Thoracic aorta (tissue), 2 donors: ENCODE data around the gene EXOC6B. TPM values are rescaled to one million over a fixed set of nuclear protein-coding genes. Genes with fewer than 3 reads are reported as not detected.

Experiments used
- ATAC-seq: fragments of 150-250 bp; one replicate; pipeline ENCODE4 v1.8.0; 2017; ENCODE audit warnings: low read depth; ENCODE audit not compliant: insufficient number of reproducible peaks, low FRiP score
- DNase-seq: peaks from one replicate; pipeline ENCODE4 v3.0.0-alpha.2; 2020; ENCODE audit warnings: low spot score
- H3K27ac ChIP-seq, 2 donors: fragments of 200-600 bp; sonication (generic); 1 replicate in 1 of 2; 2 replicates in 1 of 2; pipeline ENCODE4 v1.5.1; 2016; ENCODE audit warnings: mild to moderate bottlenecking in 2 of 2, moderate library complexity in 2 of 2
- H3K27me3 ChIP-seq: fragments of 200-600 bp; sonication (generic); replicated peaks from 2 replicates; pipeline ENCODE4 v1.6.0; 2016; ENCODE audit warnings: mild to moderate bottlenecking; ENCODE audit not compliant: insufficient read depth
- H3K36me3 ChIP-seq: fragments of 200-600 bp; sonication (generic); one replicate; pipeline ENCODE4 v1.5.1; 2016
- H3K4me1 ChIP-seq, 2 donors: fragments of 200-600 bp; sonication (generic); 1 replicate in 1 of 2; 2 replicates in 1 of 2; pipeline versions ENCODE4 v1.5.1 to v1.6.0; 2016; ENCODE audit warnings: low read depth in 2 of 2, mild to moderate bottlenecking in 1 of 2; ENCODE audit not compliant: control insufficient read depth in 1 of 2
- H3K4me3 ChIP-seq: fragments of 200-600 bp; sonication (generic); 2 replicates; pipeline ENCODE4 v1.5.1; 2016; ENCODE audit warnings: mild to moderate bottlenecking
- H3K9me3 ChIP-seq: fragments of 200-600 bp; sonication (generic); 2 replicates; pipeline ENCODE4 v1.5.1; 2016
- CTCF ChIP-seq: fragments of 200-600 bp; sonication (generic); IDR thresholded peaks from one replicate; pipeline ENCODE4 v1.5.1; 2019; ENCODE audit warnings: antibody characterized with exemption
- total RNA-seq, 2 donors: library from RNA; depleted of rRNA; stranded (reverse); fragments of >200 nt; gene quantifications; one replicate each; pipeline versions ENCODE4 v1.1.0 to v1.2.3, GENCODE V29; 2016

The EXOC6B gene
- total RNA-seq, 2 donors from 2014 or later, result 29.6 to 44.5 TPM

- Histone ChIP-seq H3K9me3 (no peaks in the 10 kb centered on the region), H3K36me3 (no peaks in the 10 kb centered on the region), H3K4me1 (no peaks in the 10 kb centered on the region), H3K27ac (no peak overlapping the region), H3K27me3 (no peaks in the 10 kb centered on the region), H3K4me3 (no peak overlapping the region)
- TF ChIP-seq CTCF, result no peak
- DNase-seq (no peak), ATAC-seq (no peak)
Observed at GRCh38 chr2:72813841-72814240, 12.0 kb downstream of the EXOC6B start.

- ATAC-seq, result no peak
- Histone ChIP-seq H3K36me3 (no peaks in the 10 kb centered on the region), H3K27me3 (no peaks in the 10 kb centered on the region), H3K4me3 (no peak overlapping the region), H3K9me3 (no peaks in the 10 kb centered on the region), H3K4me1 (no peaks in the 10 kb centered on the region), H3K27ac (no peak overlapping the region)
- no peak for DNase-seq
- no peak for TF ChIP-seq CTCF
Observed at GRCh38 chr2:72810165-72810564, 15.7 kb downstream of the EXOC6B start.

- no peak for TF ChIP-seq CTCF
Observed at GRCh38 chr2:72809095-72809494, 16.7 kb downstream of the EXOC6B start.

GRCh38 chr2:72806280-72806945 is 19.4 kb downstream of the EXOC6B start:
- no peaks in the 10 kb centered on the region for H3K4me1 ChIP-seq
- TF ChIP-seq CTCF, result no peak
- no peak for DNase-seq
- no peaks in the 10 kb centered on the region for H3K36me3 ChIP-seq
- no peak overlapping the region for H3K27ac ChIP-seq
- no peaks in the 10 kb centered on the region for H3K9me3 ChIP-seq
- H3K4me3 ChIP-seq, result no peak overlapping the region
- no peaks in the 10 kb centered on the region for H3K27me3 ChIP-seq
- ATAC-seq, result no peak

More at GRCh38 chr2:72809095-72809494, 16.7 kb downstream of the EXOC6B start:
- ATAC-seq, result no peak
- no peaks in the 10 kb centered on the region for H3K4me1 ChIP-seq
- no peak for DNase-seq
- no peaks in the 10 kb centered on the region for H3K36me3 ChIP-seq
- no peak overlapping the region for H3K4me3 ChIP-seq
- no peak overlapping the region for H3K27ac ChIP-seq
- H3K9me3 ChIP-seq, result no peaks in the 10 kb centered on the region
- no peaks in the 10 kb centered on the region for H3K27me3 ChIP-seq

- H3K36me3 ChIP-seq, result no peaks in the 10 kb centered on the region
- no peak for ATAC-seq
- TF ChIP-seq CTCF, result no peak
Observed at GRCh38 chr2:72803626-72804320, 22.1 kb downstream of the EXOC6B start.

More at GRCh38 chr2:72803626-72804320, 22.1 kb downstream of the EXOC6B start:
- no peak for DNase-seq
- Histone ChIP-seq H3K9me3 (no peaks in the 10 kb centered on the region), H3K27ac (no peak overlapping the region), H3K4me1 (no peaks in the 10 kb centered on the region), H3K27me3 (no peaks in the 10 kb centered on the region), H3K4me3 (no peak overlapping the region)
